Activated CD4-positive, alpha-beta T cell treated with anti-CD3 and anti-CD28 coated beads, Interleukin-2, Interleukin-4, amounts not matched to agents 100 ng/mL and 50 ng/mL, durations not matched to agents 16 hours and 8 hours (primary cell): ENCODE measurements around the gene NIP7.

Source experiments
- DNase-seq: peaks from one replicate; pipeline ENCODE4 v3.0.0-alpha.2; 2020; ENCODE audit warnings: low spot score

The NIP7 gene

GRCh38 chr16:69318911-69319289 is 20.7 kb upstream of the NIP7 start:
- no peak for DNase-seq

- no peak for DNase-seq
These were observed 20.2 kb upstream of the NIP7 start for GRCh38 chr16:69319381-69319780.

- DNase-seq: no peak
These were observed 19.5 kb upstream of the NIP7 start for GRCh38 chr16:69319826-69320739.

- no peak for DNase-seq
These were observed 18.9 kb upstream of the NIP7 start for GRCh38 chr16:69320740-69321073.

- no peak for DNase-seq
These were observed 18.5 kb upstream of the NIP7 start for GRCh38 chr16:69321080-69321479.

- no peak for DNase-seq
These were observed 17.2 kb upstream of the NIP7 start for GRCh38 chr16:69322343-69322742.

- DNase-seq: no peak
These were observed 16.2 kb upstream of the NIP7 start for GRCh38 chr16:69323415-69323814.

GRCh38 chr16:69324013-69324531 is 15.5 kb upstream of the NIP7 start:
- DNase-seq: no peak

- DNase-seq: no peak
These were observed 14.9 kb upstream of the NIP7 start for GRCh38 chr16:69324585-69325253.

- DNase-seq: no peak
These were observed 13.8 kb upstream of the NIP7 start for GRCh38 chr16:69325784-69326171.

- DNase-seq: no peak
These were observed 13.2 kb upstream of the NIP7 start for GRCh38 chr16:69326172-69326873.

- no peak for DNase-seq
These were observed 11.8 kb upstream of the NIP7 start for GRCh38 chr16:69327585-69328310.

GRCh38 chr16:69328854-69329316 is 10.7 kb upstream of the NIP7 start:
- DNase-seq: peak; percentile 60

GRCh38 chr16:69329369-69330285 is 9.9 kb upstream of the NIP7 start:
- DNase-seq: peak; percentile 17

GRCh38 chr16:69330286-69331109 is 9.1 kb upstream of the NIP7 start, which contains the start of gene PDF:
TSS of gene PDF (minus strand) at chr16:69330588. CDS start at chr16:69330570, 18 bp downstream.
- peak; percentile 89 for DNase-seq

- no peak for DNase-seq
These were observed 4.9 kb upstream of the NIP7 start for GRCh38 chr16:69334696-69335095.

- peak; percentile 65 for DNase-seq
These were observed 849 bp upstream of the NIP7 start for GRCh38 chr16:69338557-69339288.

GRCh38 chr16:69340095-69340644 is 598 bp downstream of the NIP7 start:
- peak; percentile 13 for DNase-seq

- DNase-seq: no peak
These were observed 4.6 kb downstream of the NIP7 start for GRCh38 chr16:69344171-69344570.
